GM12875 (cell line): ENCODE data around the gene GTF3C1.

Source experiments
- H3K4me3 ChIP-seq: one replicate; pipeline ENCODE4 v1.5.1; 2011; ENCODE audit warnings: low read depth, low read length, control low read depth
- TF ChIP-seq, protein P1 (sequence below): IDR thresholded peaks from 2 replicates; pipeline ENCODE4 v1.5.1; 2011; ENCODE audit warnings: low read depth, mild to moderate bottlenecking, control low read depth, inconsistent platforms, low read length, moderate library complexity, borderline replicate concordance; ENCODE audit not compliant: insufficient read depth

GTF3C1 gene

DNA sequence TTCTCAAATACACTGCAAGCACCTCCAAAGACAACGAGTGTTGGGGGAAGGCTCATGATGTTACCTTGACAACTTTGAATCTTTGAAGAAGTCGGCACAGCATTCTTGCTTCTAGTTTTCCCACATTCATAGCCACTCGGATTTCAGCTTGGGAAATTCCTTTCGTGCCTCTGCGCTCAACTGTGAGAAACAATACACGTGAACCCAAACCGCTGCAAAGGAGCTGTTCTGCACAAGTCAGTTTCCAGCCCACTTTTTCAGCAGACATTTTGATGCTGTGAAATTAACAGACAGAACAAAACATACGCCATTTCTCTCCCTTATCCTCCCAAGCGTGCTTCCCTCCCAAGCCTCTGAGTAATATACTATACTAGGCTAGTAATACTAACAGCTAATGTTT, 41.2 kb downstream of the GTF3C1 start:
- TF ChIP-seq, protein P1, sequence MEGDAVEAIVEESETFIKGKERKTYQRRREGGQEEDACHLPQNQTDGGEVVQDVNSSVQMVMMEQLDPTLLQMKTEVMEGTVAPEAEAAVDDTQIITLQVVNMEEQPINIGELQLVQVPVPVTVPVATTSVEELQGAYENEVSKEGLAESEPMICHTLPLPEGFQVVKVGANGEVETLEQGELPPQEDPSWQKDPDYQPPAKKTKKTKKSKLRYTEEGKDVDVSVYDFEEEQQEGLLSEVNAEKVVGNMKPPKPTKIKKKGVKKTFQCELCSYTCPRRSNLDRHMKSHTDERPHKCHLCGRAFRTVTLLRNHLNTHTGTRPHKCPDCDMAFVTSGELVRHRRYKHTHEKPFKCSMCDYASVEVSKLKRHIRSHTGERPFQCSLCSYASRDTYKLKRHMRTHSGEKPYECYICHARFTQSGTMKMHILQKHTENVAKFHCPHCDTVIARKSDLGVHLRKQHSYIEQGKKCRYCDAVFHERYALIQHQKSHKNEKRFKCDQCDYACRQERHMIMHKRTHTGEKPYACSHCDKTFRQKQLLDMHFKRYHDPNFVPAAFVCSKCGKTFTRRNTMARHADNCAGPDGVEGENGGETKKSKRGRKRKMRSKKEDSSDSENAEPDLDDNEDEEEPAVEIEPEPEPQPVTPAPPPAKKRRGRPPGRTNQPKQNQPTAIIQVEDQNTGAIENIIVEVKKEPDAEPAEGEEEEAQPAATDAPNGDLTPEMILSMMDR = no peak

DNA sequence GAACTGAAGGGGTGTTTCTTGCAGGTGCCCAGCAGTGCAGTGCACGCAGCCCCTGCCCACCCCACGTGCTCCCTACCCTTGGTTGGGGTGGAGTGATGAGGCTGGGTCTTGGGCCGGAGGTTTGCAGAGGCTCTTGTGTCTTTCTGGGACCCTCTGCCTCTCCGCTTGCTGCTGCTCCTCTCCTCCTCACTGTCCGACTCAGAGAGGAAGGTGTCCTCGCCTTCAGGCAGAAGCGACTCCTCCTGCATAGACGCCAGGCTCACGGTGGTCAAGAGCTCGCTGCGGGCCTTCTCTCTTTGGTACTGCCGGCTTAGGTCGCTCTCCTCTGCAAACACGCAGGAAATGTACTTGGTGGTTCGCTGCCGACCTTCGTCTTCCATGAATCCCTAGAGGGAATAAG, 42.9 kb downstream of the GTF3C1 start:
- TF ChIP-seq, protein P1 = no peak
- no peak overlapping the region for H3K4me3 ChIP-seq

More for the DNA sequence above, 41.2 kb downstream of the GTF3C1 start:
- no peak overlapping the region for H3K4me3 ChIP-seq

DNA sequence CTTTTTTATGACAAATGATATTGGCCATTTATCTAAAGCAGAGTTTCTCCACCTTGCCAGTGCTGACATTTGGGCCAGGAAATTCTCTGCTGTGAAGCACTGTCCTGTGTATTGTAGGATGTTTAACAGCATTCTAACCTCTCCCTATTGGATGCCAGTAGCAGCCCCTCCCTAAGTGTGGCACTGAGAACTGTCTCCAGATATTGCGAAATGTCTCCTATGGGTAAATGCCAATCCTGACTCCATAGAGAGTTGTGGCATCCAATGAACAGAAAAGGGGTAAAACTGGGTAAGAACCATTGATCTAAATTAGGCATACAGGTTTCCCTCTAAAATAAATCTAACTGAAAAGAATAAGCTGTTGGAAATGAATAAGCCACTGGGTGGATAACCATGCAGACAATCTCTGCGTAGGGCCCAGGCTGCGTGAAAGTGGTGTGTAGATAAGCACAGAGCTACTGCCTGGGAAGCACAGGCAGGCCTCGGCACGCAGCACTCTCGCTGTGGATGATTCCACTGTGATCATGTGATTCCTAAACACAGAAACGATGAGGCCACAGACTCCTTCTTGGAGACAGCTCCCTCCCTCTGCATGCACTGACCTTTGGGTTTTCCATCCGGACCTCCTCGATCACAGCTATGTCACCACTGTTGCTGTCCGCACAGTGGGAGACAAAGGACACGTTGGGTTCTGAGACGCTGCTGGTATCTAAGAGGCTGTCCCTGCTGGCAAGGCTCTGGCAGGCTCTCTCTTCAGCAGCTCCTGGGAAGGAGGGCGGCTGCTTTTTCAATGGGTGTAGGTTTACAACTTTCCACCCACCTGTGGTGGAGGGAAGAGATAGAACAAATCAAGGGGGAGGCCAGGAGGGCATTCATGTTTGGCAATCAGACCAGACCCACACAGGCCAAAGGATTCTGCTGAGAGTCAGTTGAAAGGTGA, 44.1 kb downstream of the GTF3C1 start:
- no peak overlapping the region for H3K4me3 ChIP-seq
- TF ChIP-seq, protein P1 = no peak

DNA sequence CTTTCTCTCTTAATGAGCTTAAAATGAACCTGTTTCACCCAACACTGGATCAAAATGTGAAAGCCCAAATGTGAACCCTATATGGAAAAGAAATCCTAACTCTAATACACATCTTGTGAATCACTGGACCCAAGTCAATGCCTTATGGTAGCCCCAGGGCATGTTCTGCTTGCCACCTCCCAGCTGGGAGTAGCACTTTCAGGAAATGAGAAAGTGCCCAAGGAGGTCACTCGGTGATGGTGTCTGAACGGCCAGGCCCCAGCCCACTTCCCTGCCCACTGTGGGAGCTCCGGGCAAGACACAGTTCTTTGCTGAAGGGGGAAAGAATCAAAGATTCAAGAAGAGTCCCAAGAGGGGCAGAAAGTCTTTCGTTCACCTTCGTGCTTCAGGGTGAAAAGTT, 46.1 kb downstream of the GTF3C1 start:
- H3K4me3 ChIP-seq = no peak overlapping the region

DNA sequence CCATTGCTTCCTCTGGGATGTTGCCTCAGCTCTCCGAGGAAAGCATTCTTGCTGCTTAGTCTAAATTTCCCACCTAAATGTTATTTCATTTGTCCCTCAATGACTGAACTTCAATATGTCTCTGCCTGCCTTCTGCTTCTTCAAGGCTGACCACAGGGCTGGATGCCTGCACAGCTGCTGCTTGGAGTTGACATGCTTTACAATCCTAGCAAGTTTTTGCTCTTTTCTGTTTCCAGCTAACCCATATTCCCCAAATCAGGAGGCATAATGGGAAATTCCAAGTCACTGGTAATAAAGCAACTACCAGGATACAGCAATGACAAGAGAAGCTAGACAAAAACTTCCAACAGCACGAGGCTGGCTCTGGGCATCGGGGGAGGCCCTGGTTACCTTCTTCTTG, 48.9 kb downstream of the GTF3C1 start:
- TF ChIP-seq, protein P1 = no peak
- no peak overlapping the region for H3K4me3 ChIP-seq

More for the DNA sequence above, 46.1 kb downstream of the GTF3C1 start:
- TF ChIP-seq, protein P1 = no peak

DNA sequence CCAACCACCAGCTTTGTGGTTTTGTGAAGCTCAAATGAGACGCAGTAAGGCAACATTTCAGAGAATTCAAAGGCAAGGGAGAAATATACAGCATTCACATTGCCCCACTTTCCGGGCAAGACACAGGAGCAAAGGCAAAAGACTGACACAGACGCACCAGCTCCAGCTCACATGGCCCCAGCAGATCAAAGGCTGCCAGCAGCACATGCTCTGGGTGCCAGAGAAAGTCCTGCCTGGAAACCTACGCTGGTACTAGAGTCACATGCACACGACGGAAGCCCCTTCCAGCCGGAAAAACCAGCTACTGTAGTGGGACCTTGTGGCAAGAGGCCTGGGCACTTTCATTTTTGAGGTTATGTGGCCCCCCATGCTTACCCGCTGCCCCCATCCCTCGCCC, 50.1 kb downstream of the GTF3C1 start:
- no peak overlapping the region for H3K4me3 ChIP-seq
- TF ChIP-seq, protein P1 = no peak
